HL-60 (cell line): ENCODE results near the gene CBLB.

Experiments used
- DNase-seq, 2 experiments: peaks; one replicate each; pipeline ENCODE4 v3.0.0-alpha.2; 2010 to 2020; ENCODE audit warnings: low read depth in 1 of 2, low spot score in 1 of 2
- H3K27ac ChIP-seq: fragments of 250-450 bp; sonication (Bioruptor Pico); replicated peaks from 2 replicates; pipeline ENCODE4 v1.5.1; 2020; ENCODE audit warnings: mild to moderate bottlenecking, moderate library complexity
- H3K27me3 ChIP-seq: fragments of 250-450 bp; sonication (Bioruptor Pico); 2 replicates; pipeline ENCODE4 v1.5.1; 2021; ENCODE audit warnings: mild to moderate bottlenecking, moderate library complexity; ENCODE audit not compliant: insufficient read depth, poor library complexity, severe bottlenecking
- H3K4me3 ChIP-seq: replicated peaks from 2 replicates; pipeline ENCODE4 v1.5.1; 2011; ENCODE audit warnings: mild to moderate bottlenecking, control low read depth, low read length; ENCODE audit not compliant: insufficient read depth
- CTCF ChIP-seq: IDR thresholded peaks from one replicate; pipeline ENCODE4 v1.5.1; 2011; ENCODE audit warnings: low read length, control low read depth, inconsistent platforms; ENCODE audit not compliant: insufficient read depth
- GABPA ChIP-seq: IDR thresholded peaks from 2 replicates; pipeline ENCODE4 v1.6.1; 2012; ENCODE audit warnings: low read depth
- POLR2AphosphoS5 ChIP-seq: IDR thresholded peaks from 2 replicates; pipeline ENCODE4 v1.6.1; 2012; ENCODE audit warnings: low read depth
- REST ChIP-seq: IDR thresholded peaks from 2 replicates; pipeline ENCODE4 v1.6.1; 2012; ENCODE audit warnings: low read depth; ENCODE audit not compliant: insufficient replicate concordance
- SPI1 ChIP-seq: IDR thresholded peaks from 2 replicates; pipeline ENCODE4 v1.6.1; 2012; ENCODE audit warnings: low read depth, mild to moderate bottlenecking, borderline replicate concordance

Gene CBLB

GRCh38 chr3:105907777-105908176 is 39.0 kb upstream of the CBLB start:
- H3K4me3 ChIP-seq = peak overlapping the region; percentile 10; the same call in 1 of the 2 replicates
- TF ChIP-seq CTCF (no peak), REST (peak; percentile 34)
- DNase-seq = peak; percentile 10 to 75
- no peaks in the 10 kb centered on the region for H3K27me3 ChIP-seq
- H3K27ac ChIP-seq = peak overlapping the region; percentile 66

- H3K27ac ChIP-seq = peak overlapping the region; percentile 66
- H3K4me3 ChIP-seq = no peak overlapping the region
- TF ChIP-seq SPI1 (no peak), CTCF (no peak), POLR2AphosphoS5 (no peak), GABPA (no peak), REST (no peak)
- peak in 1 of 2 experiments; percentile 6 for DNase-seq
- no peaks in the 10 kb centered on the region for H3K27me3 ChIP-seq
Observed at GRCh38 chr3:105906836-105907235, 38.0 kb upstream of the CBLB start.

GRCh38 chr3:105906345-105906744 is 37.5 kb upstream of the CBLB start:
- TF ChIP-seq GABPA = no peak
- TF ChIP-seq CTCF = no peak
- no peak for TF ChIP-seq SPI1
- TF ChIP-seq REST = no peak
- TF ChIP-seq POLR2AphosphoS5 = no peak
- no peaks in the 10 kb centered on the region for H3K27me3 ChIP-seq
- no peak overlapping the region for H3K27ac ChIP-seq
- no peak overlapping the region for H3K4me3 ChIP-seq
- no peak for DNase-seq
